Measurements from ENCODE around the gene SLC6A3. TPM values are rescaled to one million over a fixed set of nuclear protein-coding genes. Genes with fewer than 3 reads are reported as not detected.
A peak's percentile ranks its signal among the peaks of the same experiment; 100 is the strongest.

SLC6A3 gene
- total RNA-seq, 1 experiment from 2014 or later = 0.74 TPM

DNA sequence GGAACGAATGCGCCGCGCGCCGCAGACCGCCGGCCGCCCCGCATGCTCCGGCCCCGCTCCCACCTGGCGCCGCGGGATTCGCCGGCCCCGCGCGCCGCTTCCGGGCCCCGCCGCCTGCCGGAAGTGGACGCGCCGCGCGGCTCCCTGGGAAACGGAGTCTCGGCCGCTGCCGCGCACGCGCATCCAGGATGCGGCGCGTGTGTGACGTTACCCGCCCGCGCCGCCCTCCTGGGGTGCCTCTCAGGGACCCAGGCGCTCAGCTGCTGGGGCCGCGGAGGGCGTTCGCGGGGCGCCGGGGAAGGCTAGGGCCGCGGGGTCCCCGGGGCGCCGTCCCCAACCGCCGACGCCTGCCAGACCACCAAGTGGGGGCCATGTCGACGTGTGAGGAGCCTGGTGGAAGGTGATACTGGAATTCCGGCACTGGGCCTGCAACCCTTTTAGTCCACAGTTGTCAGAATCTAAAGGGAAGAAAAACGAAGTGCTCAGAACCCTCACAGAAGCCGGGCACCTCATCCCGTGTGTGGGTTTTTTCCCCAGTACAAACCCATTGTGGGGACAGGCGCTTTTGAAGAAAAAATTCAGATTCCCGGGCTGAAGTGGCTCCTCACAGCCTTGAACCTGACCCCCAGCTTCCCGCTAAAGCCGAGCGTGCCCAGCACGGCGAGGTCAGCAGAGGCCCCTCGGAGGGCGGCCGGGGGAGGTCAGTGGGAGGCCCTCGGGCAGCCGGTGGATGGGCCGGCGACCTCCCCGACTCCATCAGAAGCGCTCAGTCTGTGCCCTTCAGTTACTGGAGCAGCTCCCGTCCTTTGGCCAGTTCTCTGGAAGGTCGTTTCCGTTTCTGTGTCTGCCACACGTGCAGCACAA, 100.0 kb downstream of the SLC6A3 start, which contains the start of gene CLPTM1L:
Gene CLPTM1L, minus strand, starts transcription at position 125 of the 864 bp plus-strand sequence. CDS start 258 bp downstream, outside the sequence.
- DNase-seq (ENCODE audit: low spot score) = peak; percentile 79
- Mint-ChIP-seq H3K27ac (peak within 1 kb of the TSS; percentile 89), H3K9me3 (no peaks in the 10 kb centered on the region), H3K4me1 (peaks cover 17% of the 10 kb centered on the region), H3K36me3 (peaks cover 27% of the 10 kb centered on the region), H3K4me3 (peak within 1 kb of the TSS; percentile 90), H3K27me3 (ENCODE audit: low read depth) (no peaks in the 10 kb centered on the region; the same call in 1 of the 2 replicates)
- CTCF ChIA-PET = interaction anchor here (0.7 to 2.1 kb wide), 4 partner anchors 35 to 300 kb away, joined by 3 to 9 read pairs (median 4); no protein-coding TSS in a partner anchor
- POLR2A ChIA-PET = interaction anchor here (0.5 kb wide), 1 partner anchor 118 kb away, joined by 4 read pairs; no protein-coding TSS in a partner anchor
- peak; percentile 71 for ATAC-seq
- TF ChIP-seq, protein P1, sequence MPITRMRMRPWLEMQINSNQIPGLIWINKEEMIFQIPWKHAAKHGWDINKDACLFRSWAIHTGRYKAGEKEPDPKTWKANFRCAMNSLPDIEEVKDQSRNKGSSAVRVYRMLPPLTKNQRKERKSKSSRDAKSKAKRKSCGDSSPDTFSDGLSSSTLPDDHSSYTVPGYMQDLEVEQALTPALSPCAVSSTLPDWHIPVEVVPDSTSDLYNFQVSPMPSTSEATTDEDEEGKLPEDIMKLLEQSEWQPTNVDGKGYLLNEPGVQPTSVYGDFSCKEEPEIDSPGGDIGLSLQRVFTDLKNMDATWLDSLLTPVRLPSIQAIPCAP (CRISPR knock-in tag; IDR thresholded peaks at IDR 0.05) = no peak
- TF ChIP-seq, protein P2, sequence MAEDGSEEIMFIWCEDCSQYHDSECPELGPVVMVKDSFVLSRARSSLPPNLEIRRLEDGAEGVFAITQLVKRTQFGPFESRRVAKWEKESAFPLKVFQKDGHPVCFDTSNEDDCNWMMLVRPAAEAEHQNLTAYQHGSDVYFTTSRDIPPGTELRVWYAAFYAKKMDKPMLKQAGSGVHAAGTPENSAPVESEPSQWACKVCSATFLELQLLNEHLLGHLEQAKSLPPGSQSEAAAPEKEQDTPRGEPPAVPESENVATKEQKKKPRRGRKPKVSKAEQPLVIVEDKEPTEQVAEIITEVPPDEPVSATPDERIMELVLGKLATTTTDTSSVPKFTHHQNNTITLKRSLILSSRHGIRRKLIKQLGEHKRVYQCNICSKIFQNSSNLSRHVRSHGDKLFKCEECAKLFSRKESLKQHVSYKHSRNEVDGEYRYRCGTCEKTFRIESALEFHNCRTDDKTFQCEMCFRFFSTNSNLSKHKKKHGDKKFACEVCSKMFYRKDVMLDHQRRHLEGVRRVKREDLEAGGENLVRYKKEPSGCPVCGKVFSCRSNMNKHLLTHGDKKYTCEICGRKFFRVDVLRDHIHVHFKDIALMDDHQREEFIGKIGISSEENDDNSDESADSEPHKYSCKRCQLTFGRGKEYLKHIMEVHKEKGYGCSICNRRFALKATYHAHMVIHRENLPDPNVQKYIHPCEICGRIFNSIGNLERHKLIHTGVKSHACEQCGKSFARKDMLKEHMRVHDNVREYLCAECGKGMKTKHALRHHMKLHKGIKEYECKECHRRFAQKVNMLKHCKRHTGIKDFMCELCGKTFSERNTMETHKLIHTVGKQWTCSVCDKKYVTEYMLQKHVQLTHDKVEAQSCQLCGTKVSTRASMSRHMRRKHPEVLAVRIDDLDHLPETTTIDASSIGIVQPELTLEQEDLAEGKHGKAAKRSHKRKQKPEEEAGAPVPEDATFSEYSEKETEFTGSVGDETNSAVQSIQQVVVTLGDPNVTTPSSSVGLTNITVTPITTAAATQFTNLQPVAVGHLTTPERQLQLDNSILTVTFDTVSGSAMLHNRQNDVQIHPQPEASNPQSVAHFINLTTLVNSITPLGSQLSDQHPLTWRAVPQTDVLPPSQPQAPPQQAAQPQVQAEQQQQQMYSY (CRISPR knock-in tag; IDR thresholded peaks at IDR 0.05) = no peak
- TF ChIP-seq RORB (CRISPR knock-in tag; IDR thresholded peaks at IDR 0.05) = no peak
- TF ChIP-seq, protein P3, sequence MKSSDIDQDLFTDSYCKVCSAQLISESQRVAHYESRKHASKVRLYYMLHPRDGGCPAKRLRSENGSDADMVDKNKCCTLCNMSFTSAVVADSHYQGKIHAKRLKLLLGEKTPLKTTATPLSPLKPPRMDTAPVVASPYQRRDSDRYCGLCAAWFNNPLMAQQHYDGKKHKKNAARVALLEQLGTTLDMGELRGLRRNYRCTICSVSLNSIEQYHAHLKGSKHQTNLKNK (CRISPR knock-in tag; IDR thresholded peaks at IDR 0.05) = no peak
- no peak for TF ChIP-seq ZNF671 (CRISPR knock-in tag; IDR thresholded peaks at IDR 0.05)
- TF ChIP-seq, protein P4, sequence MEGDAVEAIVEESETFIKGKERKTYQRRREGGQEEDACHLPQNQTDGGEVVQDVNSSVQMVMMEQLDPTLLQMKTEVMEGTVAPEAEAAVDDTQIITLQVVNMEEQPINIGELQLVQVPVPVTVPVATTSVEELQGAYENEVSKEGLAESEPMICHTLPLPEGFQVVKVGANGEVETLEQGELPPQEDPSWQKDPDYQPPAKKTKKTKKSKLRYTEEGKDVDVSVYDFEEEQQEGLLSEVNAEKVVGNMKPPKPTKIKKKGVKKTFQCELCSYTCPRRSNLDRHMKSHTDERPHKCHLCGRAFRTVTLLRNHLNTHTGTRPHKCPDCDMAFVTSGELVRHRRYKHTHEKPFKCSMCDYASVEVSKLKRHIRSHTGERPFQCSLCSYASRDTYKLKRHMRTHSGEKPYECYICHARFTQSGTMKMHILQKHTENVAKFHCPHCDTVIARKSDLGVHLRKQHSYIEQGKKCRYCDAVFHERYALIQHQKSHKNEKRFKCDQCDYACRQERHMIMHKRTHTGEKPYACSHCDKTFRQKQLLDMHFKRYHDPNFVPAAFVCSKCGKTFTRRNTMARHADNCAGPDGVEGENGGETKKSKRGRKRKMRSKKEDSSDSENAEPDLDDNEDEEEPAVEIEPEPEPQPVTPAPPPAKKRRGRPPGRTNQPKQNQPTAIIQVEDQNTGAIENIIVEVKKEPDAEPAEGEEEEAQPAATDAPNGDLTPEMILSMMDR (IDR thresholded peaks at IDR 0.05) = no peak
- no peak for TF ChIP-seq CBFB (CRISPR knock-in tag; IDR thresholded peaks at IDR 0.05; ENCODE audit: low read depth)
- no peak for TF ChIP-seq ESRRA (CRISPR knock-in tag; IDR thresholded peaks at IDR 0.05; ENCODE audit: borderline replicate concordance)
- TF ChIP-seq, protein P5, sequence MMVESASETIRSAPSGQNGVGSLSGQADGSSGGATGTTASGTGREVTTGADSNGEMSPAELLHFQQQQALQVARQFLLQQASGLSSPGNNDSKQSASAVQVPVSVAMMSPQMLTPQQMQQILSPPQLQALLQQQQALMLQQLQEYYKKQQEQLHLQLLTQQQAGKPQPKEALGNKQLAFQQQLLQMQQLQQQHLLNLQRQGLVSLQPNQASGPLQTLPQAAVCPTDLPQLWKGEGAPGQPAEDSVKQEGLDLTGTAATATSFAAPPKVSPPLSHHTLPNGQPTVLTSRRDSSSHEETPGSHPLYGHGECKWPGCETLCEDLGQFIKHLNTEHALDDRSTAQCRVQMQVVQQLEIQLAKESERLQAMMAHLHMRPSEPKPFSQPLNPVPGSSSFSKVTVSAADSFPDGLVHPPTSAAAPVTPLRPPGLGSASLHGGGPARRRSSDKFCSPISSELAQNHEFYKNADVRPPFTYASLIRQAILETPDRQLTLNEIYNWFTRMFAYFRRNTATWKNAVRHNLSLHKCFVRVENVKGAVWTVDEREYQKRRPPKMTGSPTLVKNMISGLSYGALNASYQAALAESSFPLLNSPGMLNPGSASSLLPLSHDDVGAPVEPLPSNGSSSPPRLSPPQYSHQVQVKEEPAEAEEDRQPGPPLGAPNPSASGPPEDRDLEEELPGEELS (CRISPR knock-in tag; IDR thresholded peaks at IDR 0.05) = 0 out of 2 replicates have a peak, but pooled peaks have one; percentile 33
- 0 out of 2 replicates have a peak, but pooled peaks have one; percentile 25 for TF ChIP-seq JUN (CRISPR knock-in tag; IDR thresholded peaks at IDR 0.05)
- no peak for TF ChIP-seq EMX1 (CRISPR knock-in tag; IDR thresholded peaks at IDR 0.05)
- TF ChIP-seq TEAD4 (CRISPR knock-in tag; IDR thresholded peaks at IDR 0.05) = no peak
- TF ChIP-seq NR3C1 (CRISPR knock-in tag; conservative IDR thresholded peaks at IDR 0.05; ENCODE audit: low read depth) = no peak
- TF ChIP-seq TCF7 (CRISPR knock-in tag; IDR thresholded peaks at IDR 0.05; ENCODE audit: low read depth) = 0 out of 2 replicates have a peak, but pooled peaks have one; percentile 19
- TF ChIP-seq PRRX2 (CRISPR knock-in tag; IDR thresholded peaks at IDR 0.05) = no peak
- TF ChIP-seq, protein P6, sequence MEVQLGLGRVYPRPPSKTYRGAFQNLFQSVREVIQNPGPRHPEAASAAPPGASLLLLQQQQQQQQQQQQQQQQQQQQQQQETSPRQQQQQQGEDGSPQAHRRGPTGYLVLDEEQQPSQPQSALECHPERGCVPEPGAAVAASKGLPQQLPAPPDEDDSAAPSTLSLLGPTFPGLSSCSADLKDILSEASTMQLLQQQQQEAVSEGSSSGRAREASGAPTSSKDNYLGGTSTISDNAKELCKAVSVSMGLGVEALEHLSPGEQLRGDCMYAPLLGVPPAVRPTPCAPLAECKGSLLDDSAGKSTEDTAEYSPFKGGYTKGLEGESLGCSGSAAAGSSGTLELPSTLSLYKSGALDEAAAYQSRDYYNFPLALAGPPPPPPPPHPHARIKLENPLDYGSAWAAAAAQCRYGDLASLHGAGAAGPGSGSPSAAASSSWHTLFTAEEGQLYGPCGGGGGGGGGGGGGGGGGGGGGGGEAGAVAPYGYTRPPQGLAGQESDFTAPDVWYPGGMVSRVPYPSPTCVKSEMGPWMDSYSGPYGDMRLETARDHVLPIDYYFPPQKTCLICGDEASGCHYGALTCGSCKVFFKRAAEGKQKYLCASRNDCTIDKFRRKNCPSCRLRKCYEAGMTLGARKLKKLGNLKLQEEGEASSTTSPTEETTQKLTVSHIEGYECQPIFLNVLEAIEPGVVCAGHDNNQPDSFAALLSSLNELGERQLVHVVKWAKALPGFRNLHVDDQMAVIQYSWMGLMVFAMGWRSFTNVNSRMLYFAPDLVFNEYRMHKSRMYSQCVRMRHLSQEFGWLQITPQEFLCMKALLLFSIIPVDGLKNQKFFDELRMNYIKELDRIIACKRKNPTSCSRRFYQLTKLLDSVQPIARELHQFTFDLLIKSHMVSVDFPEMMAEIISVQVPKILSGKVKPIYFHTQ (CRISPR knock-in tag; IDR thresholded peaks at IDR 0.05) = no peak
- no peak for TF ChIP-seq ZNF138 (CRISPR knock-in tag; conservative IDR thresholded peaks at IDR 0.05)
- peak; percentile 58; the same call in 1 of the 2 replicates for TF ChIP-seq ATF1 (CRISPR knock-in tag; IDR thresholded peaks at IDR 0.05)
- TF ChIP-seq, protein P7, sequence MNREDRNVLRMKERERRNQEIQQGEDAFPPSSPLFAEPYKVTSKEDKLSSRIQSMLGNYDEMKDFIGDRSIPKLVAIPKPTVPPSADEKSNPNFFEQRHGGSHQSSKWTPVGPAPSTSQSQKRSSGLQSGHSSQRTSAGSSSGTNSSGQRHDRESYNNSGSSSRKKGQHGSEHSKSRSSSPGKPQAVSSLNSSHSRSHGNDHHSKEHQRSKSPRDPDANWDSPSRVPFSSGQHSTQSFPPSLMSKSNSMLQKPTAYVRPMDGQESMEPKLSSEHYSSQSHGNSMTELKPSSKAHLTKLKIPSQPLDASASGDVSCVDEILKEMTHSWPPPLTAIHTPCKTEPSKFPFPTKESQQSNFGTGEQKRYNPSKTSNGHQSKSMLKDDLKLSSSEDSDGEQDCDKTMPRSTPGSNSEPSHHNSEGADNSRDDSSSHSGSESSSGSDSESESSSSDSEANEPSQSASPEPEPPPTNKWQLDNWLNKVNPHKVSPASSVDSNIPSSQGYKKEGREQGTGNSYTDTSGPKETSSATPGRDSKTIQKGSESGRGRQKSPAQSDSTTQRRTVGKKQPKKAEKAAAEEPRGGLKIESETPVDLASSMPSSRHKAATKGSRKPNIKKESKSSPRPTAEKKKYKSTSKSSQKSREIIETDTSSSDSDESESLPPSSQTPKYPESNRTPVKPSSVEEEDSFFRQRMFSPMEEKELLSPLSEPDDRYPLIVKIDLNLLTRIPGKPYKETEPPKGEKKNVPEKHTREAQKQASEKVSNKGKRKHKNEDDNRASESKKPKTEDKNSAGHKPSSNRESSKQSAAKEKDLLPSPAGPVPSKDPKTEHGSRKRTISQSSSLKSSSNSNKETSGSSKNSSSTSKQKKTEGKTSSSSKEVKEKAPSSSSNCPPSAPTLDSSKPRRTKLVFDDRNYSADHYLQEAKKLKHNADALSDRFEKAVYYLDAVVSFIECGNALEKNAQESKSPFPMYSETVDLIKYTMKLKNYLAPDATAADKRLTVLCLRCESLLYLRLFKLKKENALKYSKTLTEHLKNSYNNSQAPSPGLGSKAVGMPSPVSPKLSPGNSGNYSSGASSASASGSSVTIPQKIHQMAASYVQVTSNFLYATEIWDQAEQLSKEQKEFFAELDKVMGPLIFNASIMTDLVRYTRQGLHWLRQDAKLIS (CRISPR knock-in tag; IDR thresholded peaks at IDR 0.05; ENCODE audit: borderline replicate concordance) = no peak
- no peak for TF ChIP-seq SMAD4 (CRISPR knock-in tag; IDR thresholded peaks at IDR 0.05)
